Breast epithelium (tissue), 3 donors: ENCODE measurements around the gene RPS8.

Experiments
- POLR2A ChIP-seq: fragments of 450-650 bp; IDR thresholded peaks from one replicate; pipeline ENCODE4 v1.6.1; 2016; ENCODE audit warnings: antibody characterized with exemption, mild to moderate bottlenecking, moderate library complexity
- TF ChIP-seq, protein P1 (sequence below), 3 donors: fragments of 450-650 bp; IDR thresholded peaks; one replicate each; pipeline ENCODE4 v1.5.1; 2016 to 2017; ENCODE audit warnings: antibody characterized with exemption in 3 of 3, mild to moderate bottlenecking in 3 of 3, moderate library complexity in 3 of 3

DNA sequence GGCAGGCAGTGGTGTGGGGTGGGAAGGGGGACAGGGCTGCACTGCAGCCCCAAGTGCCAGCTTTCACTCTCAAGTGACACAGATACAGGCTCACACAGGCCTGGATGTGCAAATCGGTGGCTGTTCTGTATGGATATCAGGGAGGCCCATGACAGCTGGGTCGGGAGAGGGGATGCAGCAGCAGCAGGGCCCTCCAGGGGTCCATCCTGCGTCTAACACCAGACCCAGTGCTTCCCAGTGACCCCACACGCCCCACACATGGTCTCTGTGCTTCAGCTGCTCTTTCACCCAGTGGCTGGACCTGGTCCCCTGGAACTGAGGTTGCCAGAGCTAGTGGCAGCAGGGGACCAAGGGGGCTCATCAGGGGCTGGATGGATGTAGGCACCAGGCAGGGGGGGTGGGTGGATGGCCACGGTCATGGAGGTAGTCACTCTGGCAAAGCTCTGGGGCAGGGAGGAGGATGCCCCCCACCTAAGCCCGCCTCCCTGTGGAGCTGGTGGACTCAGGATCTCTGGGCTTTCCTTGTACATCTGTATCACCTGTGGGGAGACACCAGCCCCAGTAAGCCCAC lies 46.9 kb downstream of the RPS8 start:
- TF ChIP-seq, protein P1, sequence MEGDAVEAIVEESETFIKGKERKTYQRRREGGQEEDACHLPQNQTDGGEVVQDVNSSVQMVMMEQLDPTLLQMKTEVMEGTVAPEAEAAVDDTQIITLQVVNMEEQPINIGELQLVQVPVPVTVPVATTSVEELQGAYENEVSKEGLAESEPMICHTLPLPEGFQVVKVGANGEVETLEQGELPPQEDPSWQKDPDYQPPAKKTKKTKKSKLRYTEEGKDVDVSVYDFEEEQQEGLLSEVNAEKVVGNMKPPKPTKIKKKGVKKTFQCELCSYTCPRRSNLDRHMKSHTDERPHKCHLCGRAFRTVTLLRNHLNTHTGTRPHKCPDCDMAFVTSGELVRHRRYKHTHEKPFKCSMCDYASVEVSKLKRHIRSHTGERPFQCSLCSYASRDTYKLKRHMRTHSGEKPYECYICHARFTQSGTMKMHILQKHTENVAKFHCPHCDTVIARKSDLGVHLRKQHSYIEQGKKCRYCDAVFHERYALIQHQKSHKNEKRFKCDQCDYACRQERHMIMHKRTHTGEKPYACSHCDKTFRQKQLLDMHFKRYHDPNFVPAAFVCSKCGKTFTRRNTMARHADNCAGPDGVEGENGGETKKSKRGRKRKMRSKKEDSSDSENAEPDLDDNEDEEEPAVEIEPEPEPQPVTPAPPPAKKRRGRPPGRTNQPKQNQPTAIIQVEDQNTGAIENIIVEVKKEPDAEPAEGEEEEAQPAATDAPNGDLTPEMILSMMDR (IDR thresholded peaks at IDR 0.05), result no peak
- no peak for TF ChIP-seq POLR2A
